Measurements from ENCODE around the gene MRPL57.
"Not testable (repeated sequence)": the region's sequence is repeated elsewhere in the genome, so short reads cannot be mapped to it uniquely, and the experiment has no call there.

The MRPL57 gene

DNA sequence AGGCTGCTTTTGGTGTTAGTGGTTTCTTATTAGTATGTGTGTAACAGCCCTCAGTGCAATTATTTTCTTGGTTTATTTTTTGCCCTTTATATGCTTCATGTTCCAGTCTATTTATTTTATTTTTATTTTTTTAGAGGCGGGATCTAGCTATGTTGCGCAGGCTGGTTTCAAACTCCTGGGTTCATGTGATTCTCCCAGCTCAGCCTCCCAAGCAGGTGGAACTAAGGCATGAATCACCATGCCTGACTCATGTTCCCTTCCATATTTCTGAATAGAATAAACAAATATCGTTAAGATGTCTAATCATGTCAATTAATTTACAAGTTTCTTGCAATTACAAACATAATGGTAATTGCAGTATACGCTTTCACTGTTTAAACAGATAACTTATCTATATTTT lies 11.8 kb upstream of the MRPL57 start:
- no peaks in the 10 kb centered on the region for H3K27me3 Mint-ChIP-seq
- intact Hi-C loops (cut with micrococcal nuclease), result no loop called here
- no peak overlapping the region for H3K27ac Mint-ChIP-seq
- no peaks in the 10 kb centered on the region for H3K9me3 Mint-ChIP-seq
- H3K4me1 Mint-ChIP-seq (ENCODE audit: low read depth), result no peaks in the 10 kb centered on the region
- no peaks in the 10 kb centered on the region for H3K36me3 Mint-ChIP-seq (ENCODE audit: low read depth)
- no peak overlapping the region for H3K4me3 Mint-ChIP-seq

DNA sequence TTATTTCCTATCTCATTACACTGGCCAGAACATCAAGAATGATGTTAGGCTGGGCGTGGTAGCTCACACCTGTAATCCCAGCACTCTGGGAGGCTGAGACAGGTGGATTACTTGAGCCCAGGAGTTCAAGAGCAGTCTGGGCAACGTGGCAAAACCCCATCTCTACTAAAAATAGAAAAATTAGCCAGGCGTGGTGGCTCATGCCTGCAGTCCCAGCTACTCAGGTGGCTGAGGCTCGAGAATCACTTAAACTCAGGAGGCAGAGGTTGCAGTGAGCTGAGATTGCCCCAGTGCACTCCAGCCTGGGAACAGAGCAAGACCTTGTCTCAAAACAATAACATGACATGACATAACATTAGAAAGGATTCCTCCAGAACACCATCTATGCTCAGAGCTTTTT lies 10.9 kb upstream of the MRPL57 start:
- H3K27me3 Mint-ChIP-seq; H3K9me3 Mint-ChIP-seq; H3K27ac Mint-ChIP-seq; intact Hi-C loops (cut with micrococcal nuclease); H3K36me3 Mint-ChIP-seq (ENCODE audit: low read depth); H3K4me3 Mint-ChIP-seq; H3K4me1 Mint-ChIP-seq (ENCODE audit: low read depth): not testable (repeated sequence)

DNA sequence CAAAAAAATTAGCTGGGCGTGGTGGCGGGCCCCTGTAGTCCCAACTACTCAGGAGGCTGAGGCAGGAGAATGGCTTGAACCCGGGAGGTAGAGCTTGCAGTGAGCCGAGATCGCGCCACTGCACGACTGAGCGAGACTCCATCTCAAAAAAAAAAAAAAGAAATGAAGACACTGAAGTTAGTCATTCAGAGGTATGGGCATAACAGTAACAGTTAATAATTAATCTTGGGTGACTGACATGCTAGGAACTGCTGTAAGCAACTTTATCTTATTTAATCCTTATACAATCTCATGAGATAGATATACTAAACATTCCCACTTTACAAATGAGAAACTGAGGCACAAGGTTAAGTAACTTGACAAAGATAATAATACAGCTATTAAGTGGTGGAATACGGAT lies 5.0 kb upstream of the MRPL57 start:
- H3K36me3 Mint-ChIP-seq (ENCODE audit: low read depth), result peaks cover 5% of the 10 kb centered on the region
- no peaks in the 10 kb centered on the region for H3K9me3 Mint-ChIP-seq
- H3K4me1 Mint-ChIP-seq (ENCODE audit: low read depth), result no peaks in the 10 kb centered on the region
- no peak overlapping the region for H3K4me3 Mint-ChIP-seq
- H3K27ac Mint-ChIP-seq, result no peak overlapping the region
- intact Hi-C loops (cut with micrococcal nuclease), result no loop called here
- no peaks in the 10 kb centered on the region for H3K27me3 Mint-ChIP-seq

DNA sequence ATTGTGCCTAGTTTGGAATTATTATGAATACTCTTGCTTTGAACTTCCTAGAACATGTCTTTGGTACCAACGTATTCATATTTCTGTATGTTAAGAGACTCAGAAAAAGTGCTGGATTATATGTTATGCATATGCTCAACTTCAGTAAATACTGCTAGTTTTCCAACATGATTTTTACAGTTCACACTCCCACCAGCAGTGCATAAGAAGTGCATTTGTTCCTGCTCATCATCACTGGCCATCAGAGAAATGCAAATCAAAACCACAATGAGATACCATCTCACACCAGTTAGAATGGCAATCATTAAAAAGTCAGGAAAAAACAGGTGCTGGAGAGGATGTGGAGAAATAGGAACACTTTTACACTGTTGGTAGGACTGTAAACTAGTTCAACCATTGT lies 2.7 kb upstream of the MRPL57 start:
- H3K9me3 Mint-ChIP-seq; H3K4me3 Mint-ChIP-seq; H3K27ac Mint-ChIP-seq; H3K27me3 Mint-ChIP-seq; intact Hi-C loops (cut with micrococcal nuclease): not testable (repeated sequence)
- Mint-ChIP-seq H3K36me3 (ENCODE audit: low read depth) (peaks cover 12% of the 10 kb centered on the region), H3K4me1 (ENCODE audit: low read depth) (peaks cover 11% of the 10 kb centered on the region)

DNA sequence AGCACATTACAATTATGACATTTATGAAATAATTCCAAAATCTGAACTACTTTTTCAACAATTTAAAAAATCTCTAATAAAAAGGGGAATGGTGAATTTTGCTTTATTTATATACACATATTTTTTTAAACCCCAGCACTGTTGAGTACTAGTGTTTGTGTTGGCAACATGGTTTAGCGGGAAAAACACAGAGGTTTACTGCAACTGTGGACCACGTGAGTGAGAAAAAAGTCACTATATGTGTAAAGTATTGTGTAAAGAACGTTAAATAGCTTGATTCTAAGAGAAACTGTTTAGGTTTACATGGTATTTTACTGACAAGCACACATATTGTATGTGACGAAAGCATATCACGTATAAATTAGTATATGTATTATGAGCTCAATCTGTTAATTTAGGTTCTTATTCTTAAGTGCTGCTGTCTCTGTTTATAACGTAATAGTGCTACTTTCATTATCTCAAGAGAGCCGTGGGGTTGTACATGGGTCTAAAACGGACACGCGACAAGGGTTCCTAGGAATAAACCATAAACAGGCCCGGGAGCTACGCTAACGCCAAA lies 723 bp upstream of the MRPL57 start:
- H3K27ac Mint-ChIP-seq, result peak overlapping the region; percentile 96
- H3K36me3 Mint-ChIP-seq (ENCODE audit: low read depth), result peaks cover 12% of the 10 kb centered on the region
- intact Hi-C loops (cut with micrococcal nuclease), result loop anchor here (1.0 to 5.0 kb wide), 3 partner anchors 123 to 302 kb away; no protein-coding TSS in a partner anchor

DNA sequence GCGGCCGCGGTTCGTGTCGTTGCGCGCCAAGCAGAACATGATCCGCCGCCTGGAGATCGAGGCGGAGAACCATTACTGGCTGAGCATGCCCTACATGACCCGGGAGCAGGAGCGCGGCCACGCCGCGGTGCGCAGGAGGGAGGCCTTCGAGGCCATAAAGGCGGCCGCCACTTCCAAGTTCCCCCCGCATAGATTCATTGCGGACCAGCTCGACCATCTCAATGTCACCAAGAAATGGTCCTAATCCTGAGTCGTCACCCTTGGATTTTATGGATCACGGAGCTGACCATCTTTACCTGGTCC lies 475 bp downstream of the MRPL57 start:
- no peaks in the 10 kb centered on the region for H3K27me3 Mint-ChIP-seq
- peak overlapping the region; percentile 96 for H3K27ac Mint-ChIP-seq
- H3K9me3 Mint-ChIP-seq, result no peaks in the 10 kb centered on the region
- peaks cover 12% of the 10 kb centered on the region for H3K36me3 Mint-ChIP-seq (ENCODE audit: low read depth)
- H3K4me3 Mint-ChIP-seq, result peak overlapping the region; percentile 98
- H3K4me1 Mint-ChIP-seq (ENCODE audit: low read depth), result peaks cover 11% of the 10 kb centered on the region
- intact Hi-C loops (cut with micrococcal nuclease), result loop anchor here (1.0 to 5.0 kb wide), 3 partner anchors 122 to 300 kb away; no protein-coding TSS in a partner anchor

More for the DNA sequence above, 723 bp upstream of the MRPL57 start:
- Mint-ChIP-seq H3K9me3 (no peaks in the 10 kb centered on the region), H3K4me3 (peak overlapping the region; percentile 98), H3K27me3 (no peaks in the 10 kb centered on the region), H3K4me1 (ENCODE audit: low read depth) (peaks cover 11% of the 10 kb centered on the region)

DNA sequence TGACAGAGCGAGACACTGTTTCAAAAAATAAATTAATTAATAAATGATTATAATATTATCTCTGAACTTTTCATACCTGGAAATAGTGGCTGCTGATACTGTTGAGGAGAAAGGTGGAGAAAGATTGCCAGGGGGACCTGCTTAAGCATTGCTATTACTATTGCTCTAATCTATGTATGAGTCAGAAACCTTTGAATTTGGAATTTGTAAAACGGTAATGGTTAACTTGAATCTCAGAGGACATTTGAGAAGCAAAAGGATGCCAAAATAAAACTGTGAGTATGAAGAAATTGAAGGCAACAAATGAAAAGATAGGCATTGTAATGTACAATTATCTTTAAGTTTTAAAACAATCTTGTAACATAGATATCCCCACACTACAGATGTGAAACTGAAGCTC lies 5.2 kb downstream of the MRPL57 start:
- Mint-ChIP-seq H3K4me3 (no peak overlapping the region), H3K36me3 (ENCODE audit: low read depth) (peaks cover 5% of the 10 kb centered on the region), H3K27me3 (no peaks in the 10 kb centered on the region), H3K27ac (no peak overlapping the region), H3K4me1 (ENCODE audit: low read depth) (peaks cover 11% of the 10 kb centered on the region), H3K9me3 (no peaks in the 10 kb centered on the region)
- intact Hi-C loops (cut with micrococcal nuclease), result no loop called here

DNA sequence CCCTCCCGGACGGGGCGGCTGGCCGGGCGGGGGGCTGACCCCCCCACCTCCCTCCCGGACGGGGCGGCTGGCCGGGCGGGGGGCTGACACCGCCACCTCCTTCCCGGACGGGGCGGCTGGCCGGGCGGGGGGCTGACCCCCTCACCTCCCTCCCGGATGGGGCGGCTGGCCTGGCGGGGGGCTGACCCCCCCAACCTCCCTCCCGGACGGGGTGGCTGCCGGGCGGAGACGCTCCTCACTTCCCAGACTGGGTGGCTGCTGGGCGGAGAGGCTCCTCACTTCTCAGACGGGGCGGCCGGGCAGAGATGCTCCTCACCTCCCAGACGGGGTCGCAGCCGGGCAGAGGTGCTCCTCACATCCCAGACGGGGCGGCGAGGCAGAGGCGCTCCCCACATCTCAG lies 10.0 kb downstream of the MRPL57 start:
- H3K36me3 Mint-ChIP-seq (ENCODE audit: low read depth); H3K9me3 Mint-ChIP-seq: not testable (repeated sequence)

DNA sequence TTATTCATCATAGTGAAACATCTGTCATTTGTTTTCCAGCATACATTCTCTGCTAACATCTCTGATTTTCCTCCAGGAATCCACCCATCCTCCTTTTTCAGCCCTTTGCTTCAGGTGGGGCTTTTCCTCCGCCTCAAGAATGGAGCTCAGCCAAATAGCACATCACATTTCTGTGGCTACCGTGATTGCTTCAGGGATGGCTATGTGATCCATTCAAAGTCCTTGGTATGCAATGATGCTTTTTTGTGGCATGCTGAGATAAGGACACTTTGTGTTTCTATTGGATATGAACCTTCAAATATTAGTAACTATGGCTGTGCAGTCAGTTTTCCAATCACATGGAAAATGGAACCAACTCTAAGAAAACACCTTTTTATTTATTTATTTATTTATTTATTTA lies 18.3 kb downstream of the MRPL57 start:
- H3K9me3 Mint-ChIP-seq; H3K4me3 Mint-ChIP-seq; H3K4me1 Mint-ChIP-seq (ENCODE audit: low read depth); H3K36me3 Mint-ChIP-seq (ENCODE audit: low read depth); H3K27ac Mint-ChIP-seq; H3K27me3 Mint-ChIP-seq; intact Hi-C loops (cut with micrococcal nuclease): not testable (repeated sequence)

More for the DNA sequence above, 10.0 kb downstream of the MRPL57 start:
- H3K4me3 Mint-ChIP-seq; intact Hi-C loops (cut with micrococcal nuclease); H3K4me1 Mint-ChIP-seq (ENCODE audit: low read depth); H3K27ac Mint-ChIP-seq; H3K27me3 Mint-ChIP-seq: not testable (repeated sequence)

DNA sequence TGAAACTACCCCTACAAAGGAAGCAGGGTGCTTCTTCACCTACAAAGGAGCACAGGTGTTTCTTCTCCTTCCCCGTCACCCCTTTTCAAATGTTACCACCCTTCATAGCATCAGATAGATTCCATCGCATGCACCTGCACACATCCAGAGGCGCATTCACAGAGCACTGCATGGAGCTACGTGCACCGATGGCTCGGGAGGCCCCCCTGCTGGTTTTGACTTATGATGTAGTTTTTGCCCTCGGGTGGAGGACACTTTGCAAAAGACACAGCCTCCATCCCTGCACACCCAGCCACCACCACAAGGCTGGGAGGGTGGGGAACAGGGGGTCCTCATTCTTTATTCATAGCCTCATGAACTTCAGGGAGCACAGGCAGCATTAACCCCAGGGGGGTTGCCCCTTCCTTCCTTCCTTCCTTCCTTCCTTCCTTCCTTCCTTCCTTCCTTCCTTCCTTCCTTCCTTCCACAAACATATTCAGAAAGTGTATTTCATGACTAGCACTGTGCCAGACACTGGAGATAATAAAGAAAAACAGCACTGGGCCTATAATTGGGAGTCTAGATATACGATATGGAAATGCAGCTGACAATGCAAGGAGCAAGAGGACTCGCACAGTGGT lies 21.3 kb downstream of the MRPL57 start:
- H3K36me3 Mint-ChIP-seq (ENCODE audit: low read depth); H3K27me3 Mint-ChIP-seq; intact Hi-C loops (cut with micrococcal nuclease); H3K27ac Mint-ChIP-seq; H3K4me3 Mint-ChIP-seq; H3K4me1 Mint-ChIP-seq (ENCODE audit: low read depth): not testable (repeated sequence)
- peaks cover 15% of the 10 kb centered on the region for H3K9me3 Mint-ChIP-seq

DNA sequence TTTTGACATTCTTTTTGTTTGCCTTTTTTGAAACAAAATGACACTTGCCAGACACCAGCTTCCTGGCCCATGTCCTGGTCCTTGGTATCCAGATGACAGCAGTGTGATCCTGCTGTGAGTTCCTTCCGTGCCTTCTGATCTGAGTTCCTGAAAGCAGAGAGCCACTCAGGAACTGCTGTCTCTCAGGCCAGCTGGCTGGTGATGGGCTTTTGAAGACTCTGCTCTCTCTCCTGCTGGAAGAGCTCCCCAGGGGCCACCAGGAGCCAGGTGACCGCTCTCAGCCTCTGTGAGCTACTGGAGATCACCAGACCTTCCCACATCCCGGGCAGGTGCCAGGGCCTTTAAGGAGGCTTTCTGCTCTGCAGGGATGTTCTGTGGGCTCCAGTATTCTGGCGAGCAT lies 21.9 kb downstream of the MRPL57 start:
- H3K27me3 Mint-ChIP-seq; intact Hi-C loops (cut with micrococcal nuclease); H3K4me1 Mint-ChIP-seq (ENCODE audit: low read depth); H3K4me3 Mint-ChIP-seq; H3K36me3 Mint-ChIP-seq (ENCODE audit: low read depth); H3K27ac Mint-ChIP-seq: not testable (repeated sequence)
- H3K9me3 Mint-ChIP-seq, result peaks cover 15% of the 10 kb centered on the region

DNA sequence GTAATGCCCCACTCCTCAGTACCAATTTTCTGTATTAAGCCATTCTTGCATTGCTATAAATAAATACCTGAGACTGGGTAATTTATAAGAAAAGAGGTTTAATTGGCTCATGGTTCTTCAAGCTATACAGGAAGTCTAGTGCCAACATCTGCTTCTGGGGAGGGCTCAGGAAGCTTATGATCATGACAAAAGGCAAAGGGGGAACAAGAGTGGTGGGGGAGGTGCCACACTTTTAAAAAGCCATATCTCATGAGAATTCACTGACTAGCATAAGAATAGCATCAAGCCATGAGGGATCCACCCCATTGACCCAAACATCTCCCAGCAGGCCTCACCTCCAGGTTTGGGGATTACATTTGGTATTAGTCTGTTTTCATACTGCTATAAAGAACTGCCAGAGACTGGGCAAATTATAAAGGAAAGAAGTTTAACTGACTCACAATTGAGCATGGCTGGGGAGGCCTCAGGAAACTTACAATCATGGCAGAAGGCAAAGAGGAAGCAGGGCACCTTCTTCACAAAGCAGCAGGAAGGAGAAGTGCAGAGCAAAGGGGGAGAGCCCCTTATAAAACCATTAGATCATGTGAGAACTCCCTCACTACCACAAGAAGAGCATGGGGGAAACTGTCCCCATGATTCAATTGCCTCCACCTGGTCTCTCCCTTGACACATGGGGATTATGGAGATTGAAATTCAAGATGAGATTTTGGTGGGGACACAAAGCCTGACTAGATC lies 25.2 kb downstream of the MRPL57 start:
- H3K4me1 Mint-ChIP-seq (ENCODE audit: low read depth); H3K27me3 Mint-ChIP-seq; H3K36me3 Mint-ChIP-seq (ENCODE audit: low read depth); H3K27ac Mint-ChIP-seq; intact Hi-C loops (cut with micrococcal nuclease); H3K4me3 Mint-ChIP-seq: not testable (repeated sequence)
- peaks cover 15% of the 10 kb centered on the region for H3K9me3 Mint-ChIP-seq

DNA sequence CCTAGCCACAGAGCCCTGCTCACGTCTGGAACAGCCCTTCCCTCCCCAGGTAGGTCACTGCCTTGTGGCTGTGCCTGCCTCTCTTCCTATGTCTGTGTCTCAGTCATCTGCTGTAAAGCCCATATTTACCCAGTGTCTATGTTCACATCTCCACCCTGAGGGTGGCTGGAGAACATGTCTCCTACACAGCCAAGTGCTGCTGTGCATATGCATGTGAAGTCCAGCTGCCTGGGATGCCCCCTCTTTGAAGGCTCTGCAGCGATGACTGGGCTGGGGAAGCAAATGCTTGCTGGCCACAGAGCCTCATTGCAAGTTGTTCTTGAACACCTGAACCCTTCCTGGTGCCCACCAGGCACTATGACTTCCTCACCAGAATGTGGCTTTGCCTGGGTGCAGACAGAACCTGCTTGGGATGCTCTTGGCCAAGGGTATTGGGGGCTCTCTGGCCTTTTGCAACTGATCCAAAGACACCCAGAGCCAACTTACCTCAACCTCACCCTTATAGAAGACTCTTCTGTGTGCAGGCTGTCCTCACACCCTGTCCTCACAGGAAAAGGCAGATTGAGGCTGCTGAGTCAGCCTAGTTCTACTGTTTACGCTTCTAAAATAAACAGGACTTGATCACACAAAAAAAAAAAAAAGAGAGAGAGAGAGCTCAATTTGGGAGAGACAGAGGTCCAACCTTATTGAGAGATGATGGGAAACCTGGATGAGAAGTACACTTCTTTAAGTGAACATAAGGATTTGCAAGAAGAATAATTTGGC lies 26.5 kb downstream of the MRPL57 start:
- intact Hi-C loops (cut with micrococcal nuclease), result no loop called here
- Mint-ChIP-seq H3K4me1 (ENCODE audit: low read depth) (no peaks in the 10 kb centered on the region), H3K36me3 (ENCODE audit: low read depth) (no peaks in the 10 kb centered on the region), H3K9me3 (peaks cover 15% of the 10 kb centered on the region), H3K27ac (no peak overlapping the region), H3K4me3 (no peak overlapping the region), H3K27me3 (no peaks in the 10 kb centered on the region)

DNA sequence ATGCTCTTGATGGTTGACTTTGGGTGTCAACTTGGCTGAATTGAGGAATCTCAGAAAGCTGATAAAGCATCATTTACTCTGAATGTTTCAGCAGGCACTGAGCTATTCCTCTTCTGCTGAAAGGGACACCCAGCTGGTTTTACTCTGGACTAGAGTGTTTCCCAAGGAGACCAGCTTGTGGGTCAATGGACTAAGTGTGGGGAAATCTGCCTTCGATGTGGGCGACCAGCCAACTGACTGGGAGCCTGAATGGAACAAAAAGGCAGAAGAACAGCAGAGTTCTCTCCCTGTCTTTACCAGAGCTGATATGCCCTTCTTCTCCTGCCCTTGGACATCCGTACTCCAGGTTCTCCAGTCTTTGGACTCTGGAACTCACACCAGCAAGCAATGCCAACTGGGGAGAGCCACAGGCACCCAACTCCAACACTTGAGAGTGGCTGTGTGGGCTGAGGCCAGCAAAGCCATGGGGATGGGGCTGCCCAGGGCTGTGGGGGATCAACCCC lies 32.2 kb downstream of the MRPL57 start:
- Mint-ChIP-seq H3K9me3 (peaks cover 20% of the 10 kb centered on the region), H3K4me1 (ENCODE audit: low read depth) (no peaks in the 10 kb centered on the region), H3K36me3 (ENCODE audit: low read depth) (no peaks in the 10 kb centered on the region), H3K4me3 (no peak overlapping the region), H3K27ac (no peak overlapping the region), H3K27me3 (no peaks in the 10 kb centered on the region)
- intact Hi-C loops (cut with micrococcal nuclease), result no loop called here
